ENCODE data around the gene SCYL1. TPM values are rescaled to one million over a fixed set of nuclear protein-coding genes. Genes with fewer than 3 reads are reported as not detected.
A peak's percentile ranks its signal among the peaks of the same experiment; 100 is the strongest.

Gene SCYL1
- total RNA-seq, 4 donors from 2014 or later, result 74.3 to 115 (median 104) TPM

- Histone ChIP-seq H3K9me3 (no peaks in the 10 kb centered on the region), H3K4me3 (peak overlapping the region; percentile 72 to 82 (median 76)), H3K4me1 (peaks cover 36 to 47% (median 40%) of the 10 kb centered on the region in 4 donors), H3K27me3 (no peaks in the 10 kb centered on the region), H3K27ac (replicated peaks in 1 of 4) (peak overlapping the region; percentile 95 to 99 (median 98)), H3K36me3 (peaks cover 8 to 31% (median 24%) of the 10 kb centered on the region in 4 donors)
- 4% methylated on average over 14 of the region's 24 CpGs for WGBS
- intact Hi-C loops (cut with DNase I), result loop anchor here (2.0 kb wide), 1 partner anchor 75 kb away; the partner anchor contains the start of gene NEAT1
- TF ChIP-seq POLR2A (IDR thresholded peaks at IDR 0.05; ENCODE audit: low read depth) (no peak), EP300 (IDR thresholded peaks at IDR 0.05) (no peak), POLR2AphosphoS5 (IDR thresholded peaks at IDR 0.05) (no peak)
- TF ChIP-seq, protein P1, sequence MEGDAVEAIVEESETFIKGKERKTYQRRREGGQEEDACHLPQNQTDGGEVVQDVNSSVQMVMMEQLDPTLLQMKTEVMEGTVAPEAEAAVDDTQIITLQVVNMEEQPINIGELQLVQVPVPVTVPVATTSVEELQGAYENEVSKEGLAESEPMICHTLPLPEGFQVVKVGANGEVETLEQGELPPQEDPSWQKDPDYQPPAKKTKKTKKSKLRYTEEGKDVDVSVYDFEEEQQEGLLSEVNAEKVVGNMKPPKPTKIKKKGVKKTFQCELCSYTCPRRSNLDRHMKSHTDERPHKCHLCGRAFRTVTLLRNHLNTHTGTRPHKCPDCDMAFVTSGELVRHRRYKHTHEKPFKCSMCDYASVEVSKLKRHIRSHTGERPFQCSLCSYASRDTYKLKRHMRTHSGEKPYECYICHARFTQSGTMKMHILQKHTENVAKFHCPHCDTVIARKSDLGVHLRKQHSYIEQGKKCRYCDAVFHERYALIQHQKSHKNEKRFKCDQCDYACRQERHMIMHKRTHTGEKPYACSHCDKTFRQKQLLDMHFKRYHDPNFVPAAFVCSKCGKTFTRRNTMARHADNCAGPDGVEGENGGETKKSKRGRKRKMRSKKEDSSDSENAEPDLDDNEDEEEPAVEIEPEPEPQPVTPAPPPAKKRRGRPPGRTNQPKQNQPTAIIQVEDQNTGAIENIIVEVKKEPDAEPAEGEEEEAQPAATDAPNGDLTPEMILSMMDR (IDR thresholded peaks at IDR 0.05), result no peak
- no peak for DNase-seq (ENCODE audit: extremely low spot score)
Observed at GRCh38 chr11:65498042-65498726, 26.7 kb upstream of the SCYL1 start.

DNA sequence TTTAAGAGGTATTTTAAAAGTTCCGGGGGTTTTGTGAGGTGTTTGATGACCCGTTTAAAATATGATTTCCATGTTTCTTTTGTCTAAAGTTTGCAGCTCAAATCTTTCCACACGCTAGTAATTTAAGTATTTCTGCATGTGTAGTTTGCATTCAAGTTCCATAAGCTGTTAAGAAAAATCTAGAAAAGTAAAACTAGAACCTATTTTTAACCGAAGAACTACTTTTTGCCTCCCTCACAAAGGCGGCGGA lies 26.2 kb upstream of the SCYL1 start:
- peaks cover 13 to 35% (median 28%) of the 10 kb centered on the region in 4 donors for H3K36me3 ChIP-seq
- 0% methylated on average over 6 of the region's 6 CpGs for WGBS
- peak overlapping the region; percentile 72 to 82 (median 76) for H3K4me3 ChIP-seq
- TF ChIP-seq POLR2A (IDR thresholded peaks at IDR 0.05; ENCODE audit: low read depth) (no peak), EP300 (IDR thresholded peaks at IDR 0.05) (no peak), POLR2AphosphoS5 (IDR thresholded peaks at IDR 0.05) (no peak)
- TF ChIP-seq, protein P1 (IDR thresholded peaks at IDR 0.05), result no peak
- no peaks in the 10 kb centered on the region for H3K9me3 ChIP-seq
- no peak for DNase-seq (ENCODE audit: extremely low spot score)
- peak overlapping the region; percentile 95 to 99 (median 98) for H3K27ac ChIP-seq (replicated peaks in 1 of 4)
- intact Hi-C loops (cut with DNase I), result loop anchor here (2.0 kb wide), 1 partner anchor 76 kb away; the partner anchor contains the start of gene NEAT1
- peaks cover 32 to 42% (median 35%) of the 10 kb centered on the region in 4 donors for H3K4me1 ChIP-seq
- H3K27me3 ChIP-seq, result no peaks in the 10 kb centered on the region

DNA sequence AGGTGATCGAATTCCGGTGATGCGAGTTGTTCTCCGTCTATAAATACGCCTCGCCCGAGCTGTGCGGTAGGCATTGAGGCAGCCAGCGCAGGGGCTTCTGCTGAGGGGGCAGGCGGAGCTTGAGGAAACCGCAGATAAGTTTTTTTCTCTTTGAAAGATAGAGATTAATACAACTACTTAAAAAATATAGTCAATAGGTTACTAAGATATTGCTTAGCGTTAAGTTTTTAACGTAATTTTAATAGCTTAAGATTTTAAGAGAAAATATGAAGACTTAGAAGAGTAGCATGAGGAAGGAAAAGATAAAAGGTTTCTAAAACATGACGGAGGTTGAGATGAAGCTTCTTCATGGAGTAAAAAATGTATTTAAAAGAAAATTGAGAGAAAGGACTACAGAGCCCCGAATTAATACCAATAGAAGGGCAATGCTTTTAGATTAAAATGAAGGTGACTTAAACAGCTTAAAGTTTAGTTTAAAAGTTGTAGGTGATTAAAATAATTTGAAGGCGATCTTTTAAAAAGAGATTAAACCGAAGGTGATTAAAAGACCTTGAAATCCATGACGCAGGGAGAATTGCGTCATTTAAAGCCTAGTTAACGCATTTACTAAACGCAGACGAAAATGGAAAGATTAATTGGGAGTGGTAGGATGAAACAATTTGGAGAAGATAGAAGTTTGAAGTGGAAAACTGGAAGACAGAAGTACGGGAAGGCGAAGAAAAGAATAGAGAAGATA lies 25.7 kb upstream of the SCYL1 start, which contains the start of gene MALAT1:
MALAT1 (plus strand) TSS at position 69 of the 736 bp plus-strand sequence.
- intact Hi-C loops (cut with DNase I), result loop anchor here (2.0 kb wide), 1 partner anchor 76 kb away; the partner anchor contains the start of gene NEAT1
- under 1% methylated on average over 24 of the region's 24 CpGs for WGBS
- no peaks in the 10 kb centered on the region for H3K27me3 ChIP-seq
- peaks cover 27 to 37% (median 31%) of the 10 kb centered on the region in 4 donors for H3K4me1 ChIP-seq
- TF ChIP-seq, protein P1 (IDR thresholded peaks at IDR 0.05), result no peak
- TF ChIP-seq POLR2AphosphoS5 (IDR thresholded peaks at IDR 0.05) (peak in 1 of 2 donors; percentile 100), EP300 (IDR thresholded peaks at IDR 0.05) (no peak), POLR2A (IDR thresholded peaks at IDR 0.05; ENCODE audit: low read depth) (peak; percentile 100)
- peak within 1 kb of the TSS; percentile 95 to 99 (median 98) for H3K27ac ChIP-seq (replicated peaks in 1 of 4)
- peak; percentile 99 for DNase-seq (ENCODE audit: extremely low spot score)
- no peaks in the 10 kb centered on the region for H3K9me3 ChIP-seq
- H3K4me3 ChIP-seq, result peak within 1 kb of the TSS; percentile 72 to 82 (median 76)
- peaks cover 16 to 40% (median 32%) of the 10 kb centered on the region in 4 donors for H3K36me3 ChIP-seq

DNA sequence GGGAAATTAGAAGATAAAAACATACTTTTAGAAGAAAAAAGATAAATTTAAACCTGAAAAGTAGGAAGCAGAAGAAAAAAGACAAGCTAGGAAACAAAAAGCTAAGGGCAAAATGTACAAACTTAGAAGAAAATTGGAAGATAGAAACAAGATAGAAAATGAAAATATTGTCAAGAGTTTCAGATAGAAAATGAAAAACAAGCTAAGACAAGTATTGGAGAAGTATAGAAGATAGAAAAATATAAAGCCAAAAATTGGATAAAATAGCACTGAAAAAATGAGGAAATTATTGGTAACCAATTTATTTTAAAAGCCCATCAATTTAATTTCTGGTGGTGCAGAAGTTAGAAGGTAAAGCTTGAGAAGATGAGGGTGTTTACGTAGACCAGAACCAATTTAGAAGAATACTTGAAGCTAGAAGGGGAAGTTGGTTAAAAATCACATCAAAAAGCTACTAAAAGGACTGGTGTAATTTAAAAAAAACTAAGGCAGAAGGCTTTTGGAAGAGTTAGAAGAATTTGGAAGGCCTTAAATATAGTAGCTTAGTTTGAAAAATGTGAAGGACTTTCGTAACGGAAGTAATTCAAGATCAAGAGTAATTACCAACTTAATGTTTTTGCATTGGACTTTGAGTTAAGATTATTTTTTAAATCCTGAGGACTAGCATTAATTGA lies 25.0 kb upstream of the SCYL1 start:
- Histone ChIP-seq H3K4me1 (peaks cover 20 to 33% (median 30%) of the 10 kb centered on the region in 4 donors), H3K4me3 (peak overlapping the region; percentile 72 to 82 (median 76)), H3K9me3 (no peaks in the 10 kb centered on the region), H3K36me3 (peaks cover 23 to 47% (median 39%) of the 10 kb centered on the region in 4 donors), H3K27ac (replicated peaks in 1 of 4) (peak overlapping the region; percentile 95 to 99 (median 98)), H3K27me3 (no peaks in the 10 kb centered on the region)
- intact Hi-C loops (cut with DNase I), result loop anchor here (2.0 kb wide), 1 partner anchor 77 kb away; the partner anchor contains the start of gene NEAT1
- WGBS, result 1% methylated on average over 3 of the region's 3 CpGs
- no peak for DNase-seq (ENCODE audit: extremely low spot score)
- TF ChIP-seq POLR2A (IDR thresholded peaks at IDR 0.05; ENCODE audit: low read depth), result no peak
- TF ChIP-seq, protein P1 (IDR thresholded peaks at IDR 0.05), result no peak
- TF ChIP-seq POLR2AphosphoS5 (IDR thresholded peaks at IDR 0.05), result no peak
- no peak for TF ChIP-seq EP300 (IDR thresholded peaks at IDR 0.05)

All from esophagus muscularis mucosa (tissue), 4 donors.